NCI-H2081 treated with DMSO at 0.1 percent for 48 hours (cell line): ENCODE measurements around the gene TCHP.
"Not testable (repeated sequence)": the region's sequence is repeated elsewhere in the genome, so short reads cannot be mapped to it uniquely, and the experiment has no call there.

Source experiments
- DNase-seq: peaks from one replicate; lab custom pipeline; 2025; lab: John Stamatoyannopoulos, UW

Gene TCHP

DNA sequence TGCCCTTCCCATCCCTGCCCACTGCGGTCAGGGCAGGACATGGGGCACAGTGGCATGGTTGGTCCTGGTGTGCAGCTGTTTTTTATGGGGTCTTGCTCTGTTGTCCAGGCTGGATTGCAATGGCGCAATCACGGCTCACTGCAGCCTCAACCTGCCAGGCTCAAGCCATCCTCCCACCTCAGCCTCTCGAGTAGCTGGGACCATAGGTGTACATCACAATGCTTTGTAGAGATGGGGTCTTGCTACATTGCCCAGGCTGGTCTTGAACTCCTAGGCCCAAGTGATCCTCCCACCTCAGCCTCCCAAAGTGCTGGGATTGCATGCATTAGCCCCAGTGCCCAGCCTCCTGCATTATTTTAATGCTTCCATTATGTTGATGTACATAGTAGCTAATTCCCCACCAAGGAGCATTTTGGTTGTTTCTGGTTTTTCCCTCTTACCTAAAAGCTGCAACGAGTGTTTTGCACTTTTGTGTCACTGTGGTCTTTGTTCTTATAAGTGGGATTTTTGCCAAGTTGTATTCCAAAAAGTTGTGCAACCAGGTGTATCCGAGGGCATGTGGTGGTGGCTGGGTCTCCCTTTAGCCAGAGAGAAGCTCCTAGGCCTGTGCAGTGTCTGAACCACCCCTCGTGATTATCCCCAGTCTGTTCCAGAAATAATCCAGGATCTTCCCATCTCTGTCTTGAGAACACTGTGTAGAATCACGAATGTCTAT lies 10.3 kb downstream of the TCHP start:
- DNase-seq: no peak

- DNase-seq: no peak
Measured at GRCh38 chr12:109910969-109911348, 10.9 kb downstream of the TCHP start.

GRCh38 chr12:109912855-109913321 lies 12.8 kb downstream of the TCHP start:
- no peak for DNase-seq

DNA sequence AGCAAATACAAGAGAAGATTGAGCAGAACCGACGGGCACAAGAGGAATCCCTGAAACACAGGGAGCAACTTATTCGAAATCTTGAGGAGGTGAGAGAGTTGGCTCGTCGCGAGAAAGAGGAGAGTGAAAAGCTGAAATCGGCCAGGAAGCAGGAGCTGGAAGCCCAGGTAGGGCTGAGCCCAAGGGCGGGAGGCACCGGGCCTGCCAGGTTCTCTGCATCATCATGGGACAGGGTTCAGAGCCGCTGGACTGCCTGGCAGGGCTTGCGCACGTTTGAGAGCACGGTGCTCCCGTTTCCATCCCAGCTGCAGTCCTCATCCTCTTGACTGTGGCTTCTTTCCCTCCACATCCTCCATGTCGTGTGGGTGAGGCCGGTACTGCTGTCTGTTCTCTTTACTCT lies 14.4 kb downstream of the TCHP start:
- no peak for DNase-seq

- DNase-seq: no peak
Measured at GRCh38 chr12:109915171-109916040, 15.3 kb downstream of the TCHP start.

DNA sequence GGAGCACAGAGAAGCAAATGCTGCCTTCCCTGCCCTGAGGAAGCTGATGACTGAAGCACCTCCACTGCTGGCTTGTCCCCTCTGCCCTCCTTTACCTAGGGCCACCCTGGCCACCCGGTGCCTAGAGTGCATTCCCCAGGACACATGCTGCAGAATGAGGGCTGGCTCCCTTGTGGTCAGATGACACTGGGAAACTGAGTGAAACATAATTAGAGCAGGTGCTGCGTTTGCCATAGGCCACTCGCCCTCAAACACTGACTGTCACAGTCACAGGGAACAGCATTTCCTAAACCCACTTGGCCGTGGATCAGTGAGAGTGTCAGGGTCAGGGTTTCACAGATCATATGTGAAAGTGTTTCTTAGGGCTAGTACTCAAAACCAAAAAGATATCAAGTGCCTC lies 16.0 kb downstream of the TCHP start:
- DNase-seq: no peak

GRCh38 chr12:109919456-109919855 lies 19.4 kb downstream of the TCHP start:
- no peak for DNase-seq

DNA sequence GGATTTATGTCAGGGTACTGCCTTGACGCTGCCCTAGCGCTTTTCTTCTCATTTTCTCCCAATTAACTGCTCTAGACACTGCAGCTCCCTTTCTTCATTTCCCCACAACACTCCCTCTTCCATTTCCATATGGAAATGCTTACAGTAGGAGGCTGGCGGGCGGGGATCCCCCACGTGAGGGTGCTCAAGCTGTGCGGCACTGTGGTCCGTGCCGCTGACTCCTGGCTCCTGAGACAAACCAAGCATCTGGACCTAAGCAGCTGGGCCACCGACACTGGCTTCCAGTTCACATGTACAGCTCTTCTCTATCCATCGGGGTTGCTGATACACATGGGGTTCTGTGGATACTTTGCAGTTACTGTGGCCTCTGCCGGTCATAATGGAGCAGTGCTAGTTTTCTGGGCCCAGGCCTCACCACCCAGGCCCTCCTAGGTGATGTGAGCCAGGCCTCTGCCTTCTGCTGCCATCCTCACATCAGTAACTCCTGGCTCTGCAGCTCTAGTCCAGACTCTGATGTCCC lies 20.2 kb downstream of the TCHP start:
- no peak for DNase-seq

DNA sequence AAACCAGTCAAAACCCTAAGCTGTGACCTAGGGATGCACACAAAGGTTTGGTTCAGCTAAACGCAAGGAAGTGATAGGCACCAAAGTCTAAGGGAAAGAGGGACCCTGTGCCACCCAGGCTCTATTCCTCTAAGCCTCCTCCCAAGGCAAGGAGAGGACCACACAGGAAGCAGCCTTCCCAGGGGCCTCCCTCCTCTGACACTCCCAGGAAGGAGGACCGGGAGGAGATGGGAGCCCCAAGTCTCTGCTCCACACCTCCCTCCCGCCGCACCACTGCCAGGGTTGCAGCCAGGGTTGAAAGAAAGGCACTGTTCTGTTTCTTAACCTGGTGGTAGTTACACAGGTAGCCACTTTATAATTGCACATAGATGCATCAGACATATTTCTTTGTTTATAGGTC lies 21.9 kb downstream of the TCHP start:
- DNase-seq: no peak

GRCh38 chr12:109923038-109923437 lies 23.0 kb downstream of the TCHP start:
- no peak for DNase-seq

GRCh38 chr12:109923481-109924245 lies 23.6 kb downstream of the TCHP start:
- DNase-seq: no peak

DNA sequence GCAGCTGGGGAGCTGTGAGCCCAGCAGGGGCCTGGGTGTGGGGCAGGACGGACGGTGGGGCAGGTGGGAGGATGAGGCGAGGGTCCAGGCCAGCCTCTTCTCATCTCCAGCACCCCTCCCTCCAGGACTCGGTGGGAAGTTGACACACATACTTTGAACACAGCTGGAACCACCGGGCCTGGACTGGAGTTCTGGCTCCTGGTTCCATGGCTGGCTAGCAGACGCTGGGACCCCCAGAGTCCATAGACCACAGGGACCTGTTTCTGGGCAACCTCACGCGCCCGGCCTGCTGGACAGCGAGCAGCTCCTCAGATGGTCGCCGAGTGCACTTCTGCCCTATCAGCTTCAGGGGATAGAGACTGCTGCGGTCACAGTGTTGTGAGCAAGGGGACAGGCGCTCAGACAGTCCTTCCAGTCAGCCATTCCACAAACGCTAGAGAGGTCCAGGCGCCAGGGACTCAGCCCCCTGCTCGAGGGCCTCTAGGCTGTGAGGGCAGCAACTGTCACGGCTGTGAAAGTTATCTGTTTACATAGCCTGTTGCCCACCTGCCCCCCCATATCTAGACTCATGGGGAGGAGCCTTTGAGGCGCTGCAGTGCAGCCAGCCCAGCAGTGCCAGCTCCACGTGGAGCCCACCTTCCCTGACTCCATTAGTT lies 25.2 kb downstream of the TCHP start:
- no peak for DNase-seq

DNA sequence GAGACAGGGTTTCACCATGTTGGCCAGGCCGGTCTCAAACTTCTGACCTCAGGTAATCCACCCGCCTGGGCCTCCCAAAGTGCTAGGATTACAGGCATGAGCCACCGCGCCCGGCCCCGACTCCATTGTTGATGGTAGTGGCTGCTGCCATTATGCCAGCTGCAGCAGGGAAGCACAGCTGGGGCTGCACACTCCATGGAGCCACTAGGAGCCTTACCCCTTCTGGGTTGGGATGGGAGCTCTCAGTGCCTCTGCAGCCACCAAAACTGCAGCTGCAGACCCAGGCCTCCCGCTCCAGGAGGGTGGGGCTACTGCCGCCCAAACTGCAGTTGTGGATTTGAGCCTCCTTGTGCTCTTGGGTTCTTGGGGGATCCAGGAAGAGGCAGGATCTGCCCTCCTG lies 25.9 kb downstream of the TCHP start:
- DNase-seq: no peak

- no peak for DNase-seq
Measured at GRCh38 chr12:109926488-109927210, 26.6 kb downstream of the TCHP start.

DNA sequence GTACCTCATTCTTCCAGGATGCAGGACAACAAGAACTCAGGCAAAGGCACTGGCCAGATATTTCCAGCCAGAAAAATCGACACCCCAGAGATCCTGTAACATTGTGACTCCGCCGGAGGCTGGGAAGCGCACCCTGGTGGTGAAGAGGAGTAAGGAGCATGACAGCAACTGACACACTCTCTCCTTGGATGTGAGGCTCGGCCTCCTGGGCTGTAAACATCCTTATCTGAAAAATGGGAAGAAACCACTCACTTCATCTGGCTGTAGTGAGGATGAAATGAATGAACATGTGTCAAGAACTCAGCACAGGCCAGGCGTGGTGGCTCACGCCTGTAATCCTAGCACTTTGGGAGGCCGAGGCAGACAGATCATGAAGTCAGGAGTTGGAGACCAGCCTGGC lies 27.5 kb downstream of the TCHP start:
- DNase-seq: no peak

DNA sequence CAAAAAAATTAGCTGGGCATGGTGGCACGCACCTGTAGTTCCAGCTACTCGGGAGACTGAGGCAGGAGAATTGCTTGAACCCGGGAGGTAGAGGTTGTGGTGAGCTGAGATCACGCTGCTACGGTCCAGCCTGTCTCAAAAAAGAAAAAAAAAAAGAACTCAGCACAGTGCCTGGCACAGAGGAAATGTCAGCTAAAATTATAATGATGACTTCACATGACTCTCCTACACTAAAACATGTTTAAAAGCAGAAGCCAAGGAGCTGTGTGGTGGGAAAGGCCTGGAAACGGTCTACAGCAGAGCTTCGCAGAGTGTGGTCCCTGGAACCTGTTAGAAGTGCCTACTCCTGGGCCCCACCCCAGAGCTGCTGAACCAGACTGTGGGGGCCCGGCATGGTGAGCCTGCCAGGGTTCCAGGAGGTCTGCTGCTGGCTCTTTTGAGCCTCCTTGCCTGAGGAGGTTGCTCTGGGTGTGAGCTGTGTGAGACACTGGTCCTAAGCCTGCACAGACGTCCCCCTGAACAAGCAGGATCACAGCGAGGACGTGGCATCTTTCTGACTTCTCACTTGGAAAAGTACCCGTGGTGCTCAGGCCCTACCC lies 28.1 kb downstream of the TCHP start:
- DNase-seq: no peak

DNA sequence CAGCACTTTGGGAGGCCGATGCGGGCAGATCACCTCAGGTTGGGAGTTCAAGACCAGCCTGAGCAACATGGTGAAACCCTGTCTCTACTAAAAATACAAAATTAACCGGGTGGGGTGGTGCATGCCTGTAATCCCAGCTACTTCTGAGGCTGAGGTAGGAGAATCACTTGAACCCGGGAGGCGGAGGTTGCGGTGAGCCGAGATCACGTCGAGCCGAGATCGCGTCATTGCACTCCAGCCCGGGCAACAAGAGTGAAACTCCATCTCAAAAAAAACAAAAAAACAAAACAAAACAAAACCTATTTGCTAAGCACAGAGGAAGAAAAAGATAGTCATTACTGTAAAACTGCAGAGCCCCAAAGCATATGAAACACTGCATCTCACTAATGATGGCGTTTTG lies 29.3 kb downstream of the TCHP start:
- DNase-seq: not testable (repeated sequence)

GRCh38 chr12:109930028-109930800 lies 30.1 kb downstream of the TCHP start:
- no peak for DNase-seq

- no peak for DNase-seq
Measured at GRCh38 chr12:109931143-109931542, 31.1 kb downstream of the TCHP start.
